Epithelial cell of esophagus (primary cell): ENCODE data around the gene KDM4E.
A peak's percentile ranks its signal among the peaks of the same experiment; 100 is the strongest.
"Not testable (repeated sequence)": the region's sequence is repeated elsewhere in the genome, so short reads cannot be mapped to it uniquely, and the experiment has no call there.

Experiments
- DNase-seq: peaks from one replicate; pipeline ENCODE4 v3.0.0; 2010; ENCODE audit warnings: low read depth
- H3K4me3 ChIP-seq: 2 replicates; pipeline ENCODE4 v1.5.1; 2011; ENCODE audit warnings: mild to moderate bottlenecking, low read length, control low read depth
- TF ChIP-seq, protein P1 (sequence below): IDR thresholded peaks from 2 replicates; pipeline ENCODE4 v1.5.1; 2011; ENCODE audit warnings: low read depth, mild to moderate bottlenecking, low read length, control low read depth, inconsistent platforms; ENCODE audit not compliant: insufficient read depth; ENCODE audit errors: missing control alignments

KDM4E gene

DNA sequence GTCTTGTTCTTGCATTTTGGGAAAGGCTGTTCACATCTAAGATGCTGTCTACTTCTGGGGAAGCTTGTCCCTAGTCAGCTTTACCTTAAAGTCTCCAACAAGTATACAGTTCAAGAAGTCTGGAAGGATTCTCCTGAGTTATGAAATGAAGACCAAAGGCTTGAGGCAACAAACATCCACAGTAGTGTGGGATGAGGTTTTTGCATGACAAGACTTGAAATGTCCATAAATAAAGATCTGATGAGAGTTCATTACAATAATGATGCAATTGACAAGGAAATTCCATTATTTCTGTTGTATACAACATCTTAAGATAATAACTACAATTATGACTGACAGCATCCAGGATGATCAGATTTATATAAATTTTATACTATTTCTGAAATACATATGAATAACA lies 21.3 kb upstream of the KDM4E start:
- peak; percentile 38 for DNase-seq
- TF ChIP-seq, protein P1, sequence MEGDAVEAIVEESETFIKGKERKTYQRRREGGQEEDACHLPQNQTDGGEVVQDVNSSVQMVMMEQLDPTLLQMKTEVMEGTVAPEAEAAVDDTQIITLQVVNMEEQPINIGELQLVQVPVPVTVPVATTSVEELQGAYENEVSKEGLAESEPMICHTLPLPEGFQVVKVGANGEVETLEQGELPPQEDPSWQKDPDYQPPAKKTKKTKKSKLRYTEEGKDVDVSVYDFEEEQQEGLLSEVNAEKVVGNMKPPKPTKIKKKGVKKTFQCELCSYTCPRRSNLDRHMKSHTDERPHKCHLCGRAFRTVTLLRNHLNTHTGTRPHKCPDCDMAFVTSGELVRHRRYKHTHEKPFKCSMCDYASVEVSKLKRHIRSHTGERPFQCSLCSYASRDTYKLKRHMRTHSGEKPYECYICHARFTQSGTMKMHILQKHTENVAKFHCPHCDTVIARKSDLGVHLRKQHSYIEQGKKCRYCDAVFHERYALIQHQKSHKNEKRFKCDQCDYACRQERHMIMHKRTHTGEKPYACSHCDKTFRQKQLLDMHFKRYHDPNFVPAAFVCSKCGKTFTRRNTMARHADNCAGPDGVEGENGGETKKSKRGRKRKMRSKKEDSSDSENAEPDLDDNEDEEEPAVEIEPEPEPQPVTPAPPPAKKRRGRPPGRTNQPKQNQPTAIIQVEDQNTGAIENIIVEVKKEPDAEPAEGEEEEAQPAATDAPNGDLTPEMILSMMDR, result no peak
- no peak overlapping the region for H3K4me3 ChIP-seq

DNA sequence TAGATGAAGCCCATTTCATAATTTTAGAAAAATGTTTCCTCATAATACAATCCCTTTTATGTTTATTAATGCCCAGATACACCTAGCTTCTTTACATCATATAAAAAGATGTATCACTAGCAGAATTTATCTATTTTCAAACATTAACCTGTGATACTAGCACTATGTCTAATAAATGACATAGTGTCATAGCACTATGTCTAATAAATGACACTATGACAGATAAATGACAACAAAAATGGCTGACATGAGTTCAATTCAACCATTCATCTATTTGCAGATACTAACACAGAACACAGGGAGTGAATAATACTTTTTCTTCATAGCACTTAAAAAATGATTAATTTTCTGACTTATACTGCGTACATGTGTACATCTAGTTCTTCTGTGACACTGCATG lies 19.4 kb upstream of the KDM4E start:
- H3K4me3 ChIP-seq, result no peak overlapping the region
- TF ChIP-seq, protein P1, result no peak
- DNase-seq, result no peak

DNA sequence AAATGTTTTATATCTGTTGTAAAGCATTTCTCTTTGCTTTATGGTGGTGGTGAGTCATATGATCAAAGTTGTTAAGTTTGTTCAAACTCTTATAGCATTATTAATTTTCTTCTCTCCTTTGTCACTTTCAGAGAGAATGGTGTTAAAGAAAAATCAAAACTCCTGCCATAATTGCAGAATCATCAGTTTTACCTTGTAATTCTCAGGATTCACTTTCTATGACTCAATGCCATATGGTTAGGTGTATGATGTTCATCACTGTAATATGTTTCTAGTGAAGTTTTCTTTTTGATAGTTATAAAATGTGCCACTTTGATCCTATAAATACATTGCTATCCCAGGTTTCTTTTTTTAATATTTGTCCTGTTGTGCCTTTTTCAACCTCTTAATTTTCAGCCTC lies 13.7 kb upstream of the KDM4E start:
- DNase-seq, result no peak
- TF ChIP-seq, protein P1, result no peak
- H3K4me3 ChIP-seq, result no peak overlapping the region

DNA sequence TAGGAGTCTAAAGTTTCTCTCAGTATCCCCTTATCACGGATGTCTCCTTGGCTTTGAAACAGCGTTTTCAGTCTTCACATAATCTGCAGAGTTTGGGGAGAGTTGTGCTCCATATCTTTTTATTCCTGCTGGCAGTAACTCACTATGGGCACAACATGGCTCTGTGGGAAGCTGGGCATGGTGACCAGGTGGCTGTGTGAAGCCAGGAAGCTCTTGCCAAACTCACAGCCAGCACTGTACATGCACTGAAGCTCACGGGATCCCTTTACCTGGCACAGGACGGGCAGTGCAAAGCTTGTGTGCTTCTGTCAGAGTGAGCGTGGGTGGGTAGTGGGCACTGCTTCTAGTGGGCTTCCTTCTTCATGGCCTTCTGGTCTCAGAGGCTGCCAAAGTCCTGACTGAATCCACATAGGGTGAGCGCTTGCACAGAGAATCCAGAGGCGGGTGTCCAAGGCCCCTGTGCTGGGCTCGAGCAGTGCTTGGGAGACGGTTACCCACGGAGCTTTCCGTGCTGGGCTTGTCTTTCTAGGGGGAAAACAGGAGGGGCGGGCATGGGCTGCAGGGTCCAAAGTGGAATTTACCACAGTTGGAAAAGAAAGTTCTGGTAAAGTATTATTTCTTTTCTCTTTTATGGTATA lies 10.8 kb upstream of the KDM4E start:
- TF ChIP-seq, protein P1, result no peak
- H3K4me3 ChIP-seq, result no peak overlapping the region
- no peak for DNase-seq

DNA sequence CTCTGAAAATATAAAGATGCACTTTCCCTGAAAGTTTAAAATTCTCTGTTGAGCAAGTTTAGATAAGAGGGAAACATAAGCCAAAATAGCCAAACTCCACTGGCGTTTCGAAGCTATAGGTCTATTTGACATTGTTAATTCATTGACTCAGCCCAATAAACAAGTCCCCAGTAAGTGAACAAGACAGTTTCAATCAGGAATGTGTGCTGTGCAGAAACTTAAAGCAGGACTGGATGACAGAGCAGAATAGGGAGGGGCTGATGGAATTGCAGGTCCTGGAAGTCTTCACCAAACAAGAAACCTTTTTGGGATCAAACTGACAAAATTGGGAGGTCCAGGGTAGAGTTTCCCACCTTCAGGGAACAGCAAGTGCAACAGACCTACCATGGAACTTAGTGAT lies 8.9 kb upstream of the KDM4E start:
- H3K4me3 ChIP-seq, result no peak overlapping the region
- TF ChIP-seq, protein P1, result no peak
- no peak for DNase-seq

DNA sequence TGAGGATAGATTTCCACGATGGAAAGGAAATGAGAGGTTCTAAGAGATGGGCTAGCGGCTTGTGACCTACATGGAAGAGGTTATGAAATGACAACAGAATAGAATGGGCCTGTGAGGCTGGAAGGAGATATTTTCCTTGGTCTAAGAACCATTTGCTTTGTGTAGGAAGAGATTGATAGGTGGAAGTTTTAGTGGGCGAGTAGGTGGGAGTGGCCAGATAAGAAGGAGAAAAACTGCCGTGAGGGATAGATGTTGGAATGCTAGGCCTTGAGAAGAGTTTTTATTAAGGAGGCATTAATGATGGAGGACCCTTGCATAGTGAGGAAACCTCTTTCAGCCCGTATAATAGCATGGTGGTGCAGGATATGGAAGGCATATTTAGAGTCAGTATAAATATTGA lies 3.6 kb upstream of the KDM4E start:
- H3K4me3 ChIP-seq, DNase-seq: not testable (repeated sequence)

DNA sequence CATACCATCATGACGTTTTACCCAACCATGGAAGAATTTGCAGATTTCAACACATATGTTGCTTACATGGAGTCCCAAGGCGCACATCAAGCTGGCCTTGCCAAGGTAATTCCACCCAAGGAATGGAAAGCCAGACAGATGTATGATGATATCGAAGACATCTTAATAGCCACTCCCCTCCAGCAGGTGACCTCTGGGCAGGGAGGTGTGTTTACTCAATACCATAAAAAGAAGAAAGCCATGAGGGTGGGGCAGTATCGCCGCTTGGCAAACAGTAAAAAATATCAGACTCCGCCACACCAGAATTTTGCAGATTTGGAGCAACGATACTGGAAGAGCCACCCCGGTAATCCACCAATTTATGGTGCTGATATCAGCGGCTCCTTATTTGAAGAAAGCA lies 536 bp downstream of the KDM4E start:
- not testable (repeated sequence) for H3K4me3 ChIP-seq, DNase-seq

DNA sequence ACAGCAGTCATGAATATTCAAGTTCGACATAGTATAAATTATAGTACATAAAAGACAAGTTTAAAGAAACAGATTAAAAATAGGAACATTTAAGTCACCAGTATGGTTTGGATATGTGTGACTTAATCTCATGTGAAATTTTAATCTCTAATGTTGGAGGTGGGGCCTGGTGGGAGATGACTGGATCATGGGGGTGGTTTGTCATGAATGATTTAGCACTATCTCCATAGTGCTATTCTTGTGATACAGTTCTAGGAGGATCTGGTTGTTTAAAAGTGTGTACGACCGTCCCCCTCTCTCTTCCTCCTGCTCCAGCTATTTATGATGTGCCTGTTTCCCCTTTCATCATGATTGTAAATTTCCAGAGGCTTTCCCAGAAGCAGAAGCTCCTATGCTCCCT lies 3.3 kb downstream of the KDM4E start:
- DNase-seq, result no peak
- TF ChIP-seq, protein P1, result no peak
- H3K4me3 ChIP-seq, result no peak overlapping the region
